Activated CD4-positive, alpha-beta T cell treated with anti-CD3 and anti-CD28 coated beads, Interleukin-2, amount 10 ng/mL, durations not matched to agents 24 days and 14 days (primary cell): Measurements from ENCODE around the gene ZNF724. TPM values are rescaled to one million over a fixed set of nuclear protein-coding genes. Genes with fewer than 3 reads are reported as not detected.

Experiments used
- total RNA-seq: library from RNA; stranded (reverse); gene quantifications from 2 replicates; pipeline ENCODE4 v1.2.3, GENCODE V29; 2022

The ZNF724 gene
- total RNA-seq, 1 donor from 2014 or later, result 15.5 TPM

Other genes with a start within 250 kb of the ZNF724 start
- gene ZNF728, start 247.2 kb downstream of the ZNF724 start, total RNA-seq, result not detected in 2 replicates
- 0.68 and 0.85 TPM in 2 replicates for gene ZNF730, start 133.4 kb downstream of the ZNF724 start, total RNA-seq
- gene ZNF91, start 145.1 kb upstream of the ZNF724 start, total RNA-seq, result 25.0 and 31.1 TPM in 2 replicates